Measurements from ENCODE around the gene APOE.
"Not testable (repeated sequence)": the region's sequence is repeated elsewhere in the genome, so short reads cannot be mapped to it uniquely, and the experiment has no call there.

APOE gene

GRCh38 chr19:44905437-44906160 is at the start of gene APOE:
APOE (plus strand) TSS chr19:44905796; CDS start chr19:44906625, 829 bp downstream.
- peak; percentile 92 for DNase-seq

DNA sequence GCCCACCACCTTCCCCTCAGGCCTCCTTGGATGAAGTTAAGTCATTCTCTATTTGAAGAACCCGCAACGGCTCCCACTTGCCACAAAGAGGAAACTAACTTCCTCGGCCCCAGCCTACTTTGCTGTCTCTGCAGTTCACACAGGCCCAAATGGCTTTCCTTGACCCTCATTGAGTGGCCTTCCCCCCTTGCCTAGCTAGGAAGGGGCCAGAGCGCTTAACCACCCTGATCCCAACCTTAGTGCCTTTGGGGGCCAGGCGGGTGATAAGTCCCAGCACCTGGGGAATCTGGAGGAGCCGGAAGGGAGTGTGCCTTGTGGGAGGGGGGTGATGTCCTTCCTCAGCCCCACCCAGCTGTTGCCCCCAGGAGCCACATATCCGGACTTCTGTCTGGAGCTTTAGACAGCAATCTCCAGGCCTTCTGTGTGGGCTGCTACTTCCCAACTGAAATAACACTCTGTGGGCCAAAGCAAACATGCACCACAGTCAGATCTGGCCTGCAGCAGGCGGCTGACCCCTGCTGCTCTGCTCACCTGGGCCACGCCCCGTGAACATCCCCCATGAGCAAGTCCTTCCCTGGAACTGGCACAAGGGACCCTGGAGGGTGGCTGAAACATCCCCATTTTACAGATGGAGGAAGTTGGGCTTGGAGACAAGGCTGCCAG is 49.0 kb upstream of the APOE start:
- DNase-seq: no peak

DNA sequence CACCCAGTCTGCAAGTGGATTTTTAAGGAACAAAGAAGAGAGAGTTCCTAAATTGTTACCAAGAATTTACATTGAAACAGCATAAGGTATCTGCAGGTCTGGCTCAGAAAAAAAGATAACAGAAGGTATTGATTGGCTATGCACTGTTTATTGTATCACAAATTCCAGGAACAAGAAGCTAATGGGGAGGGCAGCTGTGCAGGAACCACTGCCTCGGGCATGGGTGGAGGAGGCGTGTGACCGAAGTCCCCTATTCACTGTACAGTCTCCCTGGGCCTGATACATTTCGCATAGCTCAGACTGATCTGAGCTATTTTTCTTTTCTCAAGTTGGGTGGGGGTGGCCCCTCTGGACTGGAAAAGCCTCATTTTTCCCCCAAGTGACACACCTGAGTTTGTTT is 47.8 kb upstream of the APOE start:
- DNase-seq: no peak

- DNase-seq: not testable (repeated sequence)
Measured at GRCh38 chr19:44861576-44861975, 44.0 kb upstream of the APOE start.

DNA sequence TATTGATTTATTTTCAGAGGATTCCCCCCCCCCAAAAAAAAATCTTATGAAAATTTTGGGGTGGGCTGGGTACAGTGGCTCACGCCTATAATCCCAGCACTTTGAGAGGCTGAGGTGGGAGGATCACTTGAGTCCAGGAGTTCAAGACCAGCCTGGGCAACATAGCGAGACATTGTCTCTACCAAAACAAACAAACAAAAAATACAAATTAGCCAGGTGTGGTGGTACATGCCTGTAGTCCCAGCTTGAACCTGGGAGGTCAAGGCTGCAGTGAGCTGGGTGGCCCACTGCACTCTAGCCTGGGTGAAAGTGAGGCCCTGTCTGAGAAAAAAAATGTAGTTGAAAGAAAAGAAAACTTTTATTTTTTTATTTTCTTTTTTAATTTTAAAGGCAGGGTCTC is 41.6 kb upstream of the APOE start:
- no peak for DNase-seq

GRCh38 chr19:44865196-44865767 is 40.3 kb upstream of the APOE start:
- no peak for DNase-seq

- no peak for DNase-seq
Measured at GRCh38 chr19:44866664-44867063, 38.9 kb upstream of the APOE start.

- DNase-seq: no peak
Measured at GRCh38 chr19:44867578-44867977, 38.0 kb upstream of the APOE start.

GRCh38 chr19:44869733-44870470 is 35.7 kb upstream of the APOE start:
- no peak for DNase-seq

DNA sequence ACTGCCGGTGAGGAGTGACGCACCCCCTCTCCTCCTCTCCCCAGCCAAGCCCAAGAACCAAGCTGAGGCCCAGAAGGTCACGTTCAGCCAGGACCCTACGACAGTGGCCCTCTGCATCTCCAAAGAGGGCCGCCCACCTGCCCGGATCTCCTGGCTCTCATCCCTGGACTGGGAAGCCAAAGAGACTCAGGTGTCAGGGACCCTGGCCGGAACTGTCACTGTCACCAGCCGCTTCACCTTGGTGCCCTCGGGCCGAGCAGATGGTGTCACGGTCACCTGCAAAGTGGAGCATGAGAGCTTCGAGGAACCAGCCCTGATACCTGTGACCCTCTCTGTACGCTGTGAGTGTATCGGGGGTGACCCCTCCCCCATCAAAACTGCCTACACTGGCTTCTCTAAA is 33.8 kb upstream of the APOE start:
- no peak for DNase-seq

- DNase-seq: no peak
Measured at GRCh38 chr19:44872661-44873060, 32.9 kb upstream of the APOE start.

DNA sequence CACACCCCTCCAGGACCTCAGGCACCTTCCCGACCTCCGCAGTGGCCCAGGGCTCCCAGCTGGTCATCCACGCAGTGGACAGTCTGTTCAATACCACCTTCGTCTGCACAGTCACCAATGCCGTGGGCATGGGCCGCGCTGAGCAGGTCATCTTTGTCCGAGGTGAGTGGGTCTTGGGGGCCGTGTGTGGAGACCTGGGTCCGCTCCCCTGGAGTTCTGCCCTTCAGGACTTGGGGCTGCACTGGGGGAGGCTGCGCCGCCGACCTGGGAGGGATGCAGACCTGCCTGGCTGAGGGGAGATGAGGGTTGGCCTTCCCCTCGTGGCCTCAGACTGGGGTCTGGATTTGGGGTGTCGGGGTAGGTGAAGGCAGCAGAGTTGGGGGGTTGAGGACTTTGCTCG is 31.3 kb upstream of the APOE start:
- no peak for DNase-seq

- peak; percentile 96 for DNase-seq
Measured at GRCh38 chr19:44875666-44876451, 29.7 kb upstream of the APOE start.

GRCh38 chr19:44876930-44877535 is 28.6 kb upstream of the APOE start:
- DNase-seq: no peak

- peak; percentile 91 for DNase-seq
Measured at GRCh38 chr19:44878120-44878865, 27.3 kb upstream of the APOE start.

GRCh38 chr19:44879309-44880065 is 26.1 kb upstream of the APOE start:
- DNase-seq: no peak

DNA sequence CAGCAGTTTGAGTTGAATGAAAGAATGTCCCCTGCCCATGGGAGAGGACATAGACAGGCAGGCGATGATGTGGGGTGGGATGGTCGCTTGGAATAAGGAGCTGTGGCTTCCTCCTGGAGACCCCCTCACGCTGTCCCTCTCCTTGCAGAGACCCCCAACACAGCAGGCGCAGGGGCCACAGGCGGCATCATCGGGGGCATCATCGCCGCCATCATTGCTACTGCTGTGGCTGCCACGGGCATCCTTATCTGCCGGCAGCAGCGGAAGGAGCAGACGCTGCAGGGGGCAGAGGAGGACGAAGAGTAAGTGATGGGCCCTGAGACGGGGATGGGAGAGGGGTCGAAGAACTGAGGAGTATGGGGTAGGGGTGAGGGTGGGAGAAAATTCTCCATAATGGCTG is 23.5 kb upstream of the APOE start:
- no peak for DNase-seq

- DNase-seq: not testable (repeated sequence)
Measured at GRCh38 chr19:44882619-44883397, 22.8 kb upstream of the APOE start.

DNA sequence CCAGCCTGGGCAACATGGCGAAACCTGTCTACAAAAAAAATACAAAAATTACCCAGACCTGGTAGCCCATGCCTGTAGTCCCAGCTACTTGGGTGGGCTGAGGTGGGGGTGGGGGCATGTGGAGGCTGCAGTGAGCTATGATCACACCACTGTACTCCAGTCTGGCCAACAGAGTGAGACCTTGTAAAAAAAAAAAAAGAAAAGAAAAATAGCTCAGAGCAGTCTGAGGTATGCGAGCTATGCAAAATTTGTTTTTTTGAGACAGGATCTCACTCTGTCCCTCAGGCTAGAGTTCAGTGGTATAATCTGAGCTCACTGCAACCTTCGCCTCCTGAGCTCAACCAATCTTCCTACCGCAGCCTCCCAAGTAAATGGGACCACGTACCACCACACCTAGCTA is 21.7 kb upstream of the APOE start:
- no peak for DNase-seq

GRCh38 chr19:44884566-44884965 is 21.0 kb upstream of the APOE start:
- no peak for DNase-seq

All from islet precursor cell (in vitro differentiated cells).